Measurements from ENCODE around the gene RGS7BP.

DNA sequence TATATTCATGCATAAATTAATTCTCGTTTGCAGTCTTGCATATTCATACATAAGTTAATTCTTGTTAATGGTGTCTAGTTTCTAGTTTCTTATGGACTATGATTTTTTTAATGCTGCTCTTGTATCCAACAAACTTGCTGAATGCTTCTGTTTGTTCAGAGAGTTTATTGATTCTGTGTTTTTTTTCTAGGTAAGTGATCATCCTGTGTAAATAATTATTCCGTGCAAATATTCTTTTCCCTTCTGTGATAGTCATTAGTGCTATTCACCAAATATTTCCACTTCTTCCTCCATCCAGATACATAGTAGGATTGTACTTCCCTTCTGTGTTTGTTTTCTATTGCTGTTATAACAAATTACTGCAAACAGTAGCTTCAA lies 148.7 kb downstream of the RGS7BP start:
- TF ChIP-seq, protein P1, sequence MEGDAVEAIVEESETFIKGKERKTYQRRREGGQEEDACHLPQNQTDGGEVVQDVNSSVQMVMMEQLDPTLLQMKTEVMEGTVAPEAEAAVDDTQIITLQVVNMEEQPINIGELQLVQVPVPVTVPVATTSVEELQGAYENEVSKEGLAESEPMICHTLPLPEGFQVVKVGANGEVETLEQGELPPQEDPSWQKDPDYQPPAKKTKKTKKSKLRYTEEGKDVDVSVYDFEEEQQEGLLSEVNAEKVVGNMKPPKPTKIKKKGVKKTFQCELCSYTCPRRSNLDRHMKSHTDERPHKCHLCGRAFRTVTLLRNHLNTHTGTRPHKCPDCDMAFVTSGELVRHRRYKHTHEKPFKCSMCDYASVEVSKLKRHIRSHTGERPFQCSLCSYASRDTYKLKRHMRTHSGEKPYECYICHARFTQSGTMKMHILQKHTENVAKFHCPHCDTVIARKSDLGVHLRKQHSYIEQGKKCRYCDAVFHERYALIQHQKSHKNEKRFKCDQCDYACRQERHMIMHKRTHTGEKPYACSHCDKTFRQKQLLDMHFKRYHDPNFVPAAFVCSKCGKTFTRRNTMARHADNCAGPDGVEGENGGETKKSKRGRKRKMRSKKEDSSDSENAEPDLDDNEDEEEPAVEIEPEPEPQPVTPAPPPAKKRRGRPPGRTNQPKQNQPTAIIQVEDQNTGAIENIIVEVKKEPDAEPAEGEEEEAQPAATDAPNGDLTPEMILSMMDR (IDR thresholded peaks at IDR 0.05) = no peak
- no peak for TF ChIP-seq POLR2A (IDR thresholded peaks at IDR 0.05)
